ENCODE measurements around the gene SMAD2.

GRCh38 chr18:47975701-47976100 is 45.2 kb upstream of the SMAD2 start:
- TF ChIP-seq CTCF (IDR thresholded peaks at IDR 0.05; ENCODE audit: insufficient read depth, low read depth, low read length) (no peak), EZH2 (IDR thresholded peaks at IDR 0.05; ENCODE audit: insufficient read depth, low read length) (no peak)

Measured in astrocyte (in vitro differentiated cells and primary cell).